HepG2 (cell line): ENCODE results near the gene NFILZ.
"Not testable (repeated sequence)": the region's sequence is repeated elsewhere in the genome, so short reads cannot be mapped to it uniquely, and the experiment has no call there.

Experiments used
- BHLHE40 ChIP-seq: IDR thresholded peaks from 2 replicates; pipeline ENCODE4 v1.6.1; 2011; ENCODE audit warnings: low read length, improper control_type of control experiment
- CBX2 ChIP-seq, 2 experiments: fragments of 200-600 bp in 1 of 2; sonication (generic); formaldehyde crosslinking in 1 of 2; IDR thresholded peaks; 2 replicates each; pipeline versions ENCODE4 v1.7.0 to v1.8.1; 2018 to 2022; ENCODE audit warnings: low read depth in 2 of 2, low read length in 1 of 2, mild to moderate bottlenecking in 1 of 2, missing genetic modification reagents in 1 of 2
- CHD2 ChIP-seq: IDR thresholded peaks from 2 replicates; pipeline ENCODE4 v1.6.1; 2011; ENCODE audit warnings: low read depth, low read length, improper control_type of control experiment
- MAZ ChIP-seq, 2 experiments: sonication (generic) in 1 of 2; formaldehyde crosslinking in 1 of 2; IDR thresholded peaks; 2 replicates each; pipeline versions ENCODE4 v1.5.0 to v1.6.1; 2012 to 2020; ENCODE audit warnings: low read depth in 2 of 2, mild to moderate bottlenecking in 2 of 2, borderline replicate concordance in 1 of 2, improper control_type of control experiment in 1 of 2, low read length in 1 of 2, missing genetic modification reagents in 1 of 2, moderate library complexity in 1 of 2
- NCOA5 ChIP-seq: sonication (generic); formaldehyde crosslinking; IDR thresholded peaks from 2 replicates; pipeline ENCODE4 v1.4.0; 2020; ENCODE audit warnings: missing genetic modification reagents
- POLR2AphosphoS5 ChIP-seq: IDR thresholded peaks from 2 replicates; pipeline ENCODE4 v1.6.1; 2012; ENCODE audit warnings: low read depth, low read length
- SYNCRIP ChIP-seq: fragments of 200-400 bp; formaldehyde crosslinking; IDR thresholded peaks from 2 replicates; pipeline ENCODE4 v1.6.1; 2018; ENCODE audit warnings: mild to moderate bottlenecking, low read depth, low read length; ENCODE audit not compliant: insufficient read depth
- TCF12 ChIP-seq, 2 experiments: fragments of 450-650 bp in 1 of 2; sonication (generic) in 1 of 2; formaldehyde crosslinking in 1 of 2; IDR thresholded peaks; 2 replicates each; pipeline versions ENCODE4 v1.6.1 to v1.8.0; 2017 to 2022; ENCODE audit warnings: antibody characterized with exemption in 1 of 2, mild to moderate bottlenecking in 1 of 2, missing genetic modification reagents in 1 of 2, moderate library complexity in 1 of 2
- ZKSCAN8 ChIP-seq: IDR thresholded peaks from 2 replicates; pipeline ENCODE4 v1.6.1; 2016; ENCODE audit warnings: borderline replicate concordance, missing genetic modification reagents, missing compliant biosample characterization
- ZNF883 ChIP-seq: sonication (generic); formaldehyde crosslinking; IDR thresholded peaks from 2 replicates; pipeline ENCODE4 v1.5.1; 2020; ENCODE audit warnings: mild to moderate bottlenecking, missing genetic modification reagents; ENCODE audit errors: not compliant biosample characterization
- TF ChIP-seq, protein P1 (sequence below), 2 experiments: IDR thresholded peaks; 2 replicates each; pipeline ENCODE4 v1.6.1; 2011 to 2012; ENCODE audit warnings: low read length in 2 of 2, borderline replicate concordance in 1 of 2, low read depth in 1 of 2, mild to moderate bottlenecking in 1 of 2, moderate library complexity in 1 of 2
- TF ChIP-seq, protein P2 (sequence below): sonication (generic); formaldehyde crosslinking; IDR thresholded peaks from 2 replicates; pipeline ENCODE4 v1.4.0; 2020; ENCODE audit warnings: missing genetic modification reagents
- TF ChIP-seq, protein P3 (sequence below), 2 experiments: sonication (generic) in 1 of 2; formaldehyde crosslinking in 1 of 2; IDR thresholded peaks; 2 replicates each; pipeline versions ENCODE4 v1.5.1 to v1.6.1; 2011 to 2020; ENCODE audit warnings: borderline replicate concordance in 1 of 2, low read depth in 1 of 2, low read length in 1 of 2, mild to moderate bottlenecking in 1 of 2, missing genetic modification reagents in 1 of 2, moderate library complexity in 1 of 2

DNA sequence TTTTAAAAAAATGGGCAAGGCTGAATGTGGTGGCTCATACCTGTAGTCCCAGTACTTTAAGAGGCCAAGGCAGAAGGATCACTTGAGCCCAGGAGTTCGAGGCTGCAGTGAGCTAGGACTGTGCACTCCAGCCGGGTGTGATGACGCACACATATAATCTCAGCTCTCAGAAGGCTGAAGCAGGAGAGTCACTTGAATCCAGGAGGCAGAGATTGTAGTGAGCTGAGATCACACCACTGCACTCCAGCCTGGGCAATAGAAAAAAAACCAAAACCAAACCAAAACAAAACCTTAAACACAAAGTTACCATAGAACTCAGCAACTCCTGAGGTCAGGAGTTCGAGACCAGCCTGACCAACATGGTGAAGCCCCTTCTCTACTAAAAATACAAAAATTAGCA, 6.6 kb downstream of the NFILZ start:
- TF ChIP-seq ZNF883 (CRISPR knock-in tag); NCOA5 (CRISPR knock-in tag); CBX2 (IDR thresholded peaks at IDR 0.05; ENCODE audit: low read depth, low read length); CBX2 (CRISPR knock-in tag; IDR thresholded peaks at IDR 0.05; ENCODE audit: low read depth); CHD2; ZKSCAN8 (CRISPR knock-in tag); SYNCRIP; POLR2AphosphoS5; BHLHE40; TCF12 (IDR thresholded peaks at IDR 0.05); TCF12 (CRISPR knock-in tag; IDR thresholded peaks at IDR 0.05); MAZ (IDR thresholded peaks at IDR 0.05; ENCODE audit: borderline replicate concordance, low read depth, low read length); MAZ (CRISPR knock-in tag; IDR thresholded peaks at IDR 0.05; ENCODE audit: low read depth): not testable (repeated sequence)
- TF ChIP-seq, protein P1, sequence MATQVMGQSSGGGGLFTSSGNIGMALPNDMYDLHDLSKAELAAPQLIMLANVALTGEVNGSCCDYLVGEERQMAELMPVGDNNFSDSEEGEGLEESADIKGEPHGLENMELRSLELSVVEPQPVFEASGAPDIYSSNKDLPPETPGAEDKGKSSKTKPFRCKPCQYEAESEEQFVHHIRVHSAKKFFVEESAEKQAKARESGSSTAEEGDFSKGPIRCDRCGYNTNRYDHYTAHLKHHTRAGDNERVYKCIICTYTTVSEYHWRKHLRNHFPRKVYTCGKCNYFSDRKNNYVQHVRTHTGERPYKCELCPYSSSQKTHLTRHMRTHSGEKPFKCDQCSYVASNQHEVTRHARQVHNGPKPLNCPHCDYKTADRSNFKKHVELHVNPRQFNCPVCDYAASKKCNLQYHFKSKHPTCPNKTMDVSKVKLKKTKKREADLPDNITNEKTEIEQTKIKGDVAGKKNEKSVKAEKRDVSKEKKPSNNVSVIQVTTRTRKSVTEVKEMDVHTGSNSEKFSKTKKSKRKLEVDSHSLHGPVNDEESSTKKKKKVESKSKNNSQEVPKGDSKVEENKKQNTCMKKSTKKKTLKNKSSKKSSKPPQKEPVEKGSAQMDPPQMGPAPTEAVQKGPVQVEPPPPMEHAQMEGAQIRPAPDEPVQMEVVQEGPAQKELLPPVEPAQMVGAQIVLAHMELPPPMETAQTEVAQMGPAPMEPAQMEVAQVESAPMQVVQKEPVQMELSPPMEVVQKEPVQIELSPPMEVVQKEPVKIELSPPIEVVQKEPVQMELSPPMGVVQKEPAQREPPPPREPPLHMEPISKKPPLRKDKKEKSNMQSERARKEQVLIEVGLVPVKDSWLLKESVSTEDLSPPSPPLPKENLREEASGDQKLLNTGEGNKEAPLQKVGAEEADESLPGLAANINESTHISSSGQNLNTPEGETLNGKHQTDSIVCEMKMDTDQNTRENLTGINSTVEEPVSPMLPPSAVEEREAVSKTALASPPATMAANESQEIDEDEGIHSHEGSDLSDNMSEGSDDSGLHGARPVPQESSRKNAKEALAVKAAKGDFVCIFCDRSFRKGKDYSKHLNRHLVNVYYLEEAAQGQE (IDR thresholded peaks at IDR 0.05; ENCODE audit: borderline replicate concordance in 1 of 2, low read depth in 1 of 2, low read length in 2 of 2): not testable (repeated sequence)
- TF ChIP-seq, protein P2, sequence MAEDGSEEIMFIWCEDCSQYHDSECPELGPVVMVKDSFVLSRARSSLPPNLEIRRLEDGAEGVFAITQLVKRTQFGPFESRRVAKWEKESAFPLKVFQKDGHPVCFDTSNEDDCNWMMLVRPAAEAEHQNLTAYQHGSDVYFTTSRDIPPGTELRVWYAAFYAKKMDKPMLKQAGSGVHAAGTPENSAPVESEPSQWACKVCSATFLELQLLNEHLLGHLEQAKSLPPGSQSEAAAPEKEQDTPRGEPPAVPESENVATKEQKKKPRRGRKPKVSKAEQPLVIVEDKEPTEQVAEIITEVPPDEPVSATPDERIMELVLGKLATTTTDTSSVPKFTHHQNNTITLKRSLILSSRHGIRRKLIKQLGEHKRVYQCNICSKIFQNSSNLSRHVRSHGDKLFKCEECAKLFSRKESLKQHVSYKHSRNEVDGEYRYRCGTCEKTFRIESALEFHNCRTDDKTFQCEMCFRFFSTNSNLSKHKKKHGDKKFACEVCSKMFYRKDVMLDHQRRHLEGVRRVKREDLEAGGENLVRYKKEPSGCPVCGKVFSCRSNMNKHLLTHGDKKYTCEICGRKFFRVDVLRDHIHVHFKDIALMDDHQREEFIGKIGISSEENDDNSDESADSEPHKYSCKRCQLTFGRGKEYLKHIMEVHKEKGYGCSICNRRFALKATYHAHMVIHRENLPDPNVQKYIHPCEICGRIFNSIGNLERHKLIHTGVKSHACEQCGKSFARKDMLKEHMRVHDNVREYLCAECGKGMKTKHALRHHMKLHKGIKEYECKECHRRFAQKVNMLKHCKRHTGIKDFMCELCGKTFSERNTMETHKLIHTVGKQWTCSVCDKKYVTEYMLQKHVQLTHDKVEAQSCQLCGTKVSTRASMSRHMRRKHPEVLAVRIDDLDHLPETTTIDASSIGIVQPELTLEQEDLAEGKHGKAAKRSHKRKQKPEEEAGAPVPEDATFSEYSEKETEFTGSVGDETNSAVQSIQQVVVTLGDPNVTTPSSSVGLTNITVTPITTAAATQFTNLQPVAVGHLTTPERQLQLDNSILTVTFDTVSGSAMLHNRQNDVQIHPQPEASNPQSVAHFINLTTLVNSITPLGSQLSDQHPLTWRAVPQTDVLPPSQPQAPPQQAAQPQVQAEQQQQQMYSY (CRISPR knock-in tag): not testable (repeated sequence)
- TF ChIP-seq, protein P3, sequence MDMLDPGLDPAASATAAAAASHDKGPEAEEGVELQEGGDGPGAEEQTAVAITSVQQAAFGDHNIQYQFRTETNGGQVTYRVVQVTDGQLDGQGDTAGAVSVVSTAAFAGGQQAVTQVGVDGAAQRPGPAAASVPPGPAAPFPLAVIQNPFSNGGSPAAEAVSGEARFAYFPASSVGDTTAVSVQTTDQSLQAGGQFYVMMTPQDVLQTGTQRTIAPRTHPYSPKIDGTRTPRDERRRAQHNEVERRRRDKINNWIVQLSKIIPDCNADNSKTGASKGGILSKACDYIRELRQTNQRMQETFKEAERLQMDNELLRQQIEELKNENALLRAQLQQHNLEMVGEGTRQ (IDR thresholded peaks at IDR 0.05; ENCODE audit: low read depth, low read length): not testable (repeated sequence)
- TF ChIP-seq, protein P3 (CRISPR knock-in tag; IDR thresholded peaks at IDR 0.05; ENCODE audit: borderline replicate concordance): not testable (repeated sequence)
